D721Med (cell line): ENCODE data around the gene RPL11.
"Not testable (repeated sequence)": the region's sequence is repeated elsewhere in the genome, so short reads cannot be mapped to it uniquely, and the experiment has no call there.

Source experiments
- DNase-seq: peaks from one replicate; pipeline ENCODE4 v3.0.0; 2011; ENCODE audit warnings: low spot score; ENCODE audit not compliant: insufficient read length
- FAIRE-seq: peaks from 2 replicates; lab custom pipeline; 2011; peaks lifted over from hg19 to GRCh38; lab: Jason Lieb, UNC
- CTCF ChIP-seq: IDR thresholded peaks from 2 replicates; pipeline ENCODE4 v1.5.1; 2012; ENCODE audit warnings: mild to moderate bottlenecking, control low read depth; ENCODE audit not compliant: insufficient read depth; ENCODE audit errors: missing control alignments

Gene RPL11

DNA sequence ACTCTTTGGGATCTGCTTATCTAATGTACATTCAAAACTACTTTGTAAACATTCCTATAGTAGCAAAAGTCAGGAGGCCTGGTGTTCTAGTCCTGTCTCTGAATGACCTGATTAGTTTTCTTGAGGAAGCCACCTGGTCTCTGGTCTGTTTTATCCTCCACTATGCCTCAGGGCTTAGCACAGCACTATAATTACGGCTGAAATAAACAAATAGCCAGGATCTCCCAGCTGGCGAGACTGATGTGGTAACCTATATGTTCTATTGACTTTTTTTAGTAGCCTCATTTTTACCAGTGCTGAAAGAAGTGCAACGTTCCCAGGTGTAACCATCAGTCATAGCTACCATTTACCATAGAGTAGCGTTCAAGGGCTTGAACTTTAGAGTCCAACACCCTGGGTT, 24.2 kb upstream of the RPL11 start:
- FAIRE-seq, result no peak
- TF ChIP-seq CTCF, result no peak
- no peak for DNase-seq

DNA sequence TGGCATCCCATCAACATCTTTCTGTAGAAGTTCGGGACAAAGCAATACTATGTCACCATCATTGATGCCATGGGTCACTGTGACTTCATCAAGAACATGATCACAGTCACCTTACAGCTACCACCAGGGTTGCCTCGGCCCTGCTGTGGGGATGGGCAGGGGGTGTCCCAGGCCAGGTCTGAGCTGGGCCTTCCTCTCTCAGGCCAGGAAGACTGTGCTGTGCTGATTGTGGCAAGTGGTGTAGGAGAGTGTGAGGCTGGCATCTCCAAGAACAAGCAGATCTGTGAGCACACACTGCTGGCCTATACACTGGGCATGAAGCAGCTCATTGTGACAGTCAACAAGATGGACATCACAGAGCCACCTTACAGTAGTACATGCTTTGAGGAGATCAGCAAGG, 20.9 kb upstream of the RPL11 start:
- DNase-seq (no peak), FAIRE-seq (no peak)
- no peak for TF ChIP-seq CTCF

- DNase-seq (no peak), FAIRE-seq (no peak)
- no peak for TF ChIP-seq CTCF
Observed at GRCh38 chr1:23673086-23673813, 18.4 kb upstream of the RPL11 start.

- DNase-seq (no peak), FAIRE-seq (no peak)
- TF ChIP-seq CTCF, result no peak
Observed at GRCh38 chr1:23679815-23680214, 11.8 kb upstream of the RPL11 start.

DNA sequence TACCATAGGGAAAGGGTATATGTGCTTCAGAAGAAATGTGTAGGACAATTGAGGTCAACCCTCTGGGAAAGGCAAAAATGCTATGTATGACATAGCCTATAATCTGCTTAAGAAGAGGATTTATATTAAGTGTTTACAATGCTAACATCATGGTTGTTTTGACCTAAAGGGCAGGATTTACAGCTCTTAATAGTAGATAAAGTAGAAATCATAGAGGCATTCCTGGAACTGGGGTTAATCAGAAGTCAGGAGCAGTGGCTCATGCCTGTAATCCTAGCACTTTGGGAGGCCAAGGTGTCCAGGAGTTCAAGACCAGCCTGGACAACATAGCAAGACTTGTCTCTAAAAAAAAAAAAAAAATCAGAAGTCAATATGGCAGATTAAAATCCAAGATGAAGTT, 8.7 kb upstream of the RPL11 start:
- no peak for FAIRE-seq
- TF ChIP-seq CTCF, result no peak

DNA sequence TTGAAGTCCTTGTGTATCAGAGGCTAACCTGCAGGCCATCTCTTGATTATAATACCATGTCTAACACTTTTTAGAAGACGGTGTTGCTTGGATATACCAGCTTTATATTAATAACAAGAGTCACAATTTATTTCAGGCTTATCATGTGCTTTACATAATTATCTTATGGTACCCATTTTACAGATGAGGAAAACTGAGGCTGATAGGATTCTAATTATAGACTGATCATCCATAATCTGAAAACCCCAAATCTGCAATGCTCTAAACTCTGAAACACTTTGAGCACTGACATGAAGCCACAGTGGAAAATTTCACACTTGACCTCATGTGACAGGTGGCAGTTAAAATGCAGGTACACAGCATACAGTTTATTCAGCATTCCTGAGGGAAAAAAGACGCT, 7.2 kb upstream of the RPL11 start:
- no peak for TF ChIP-seq CTCF
- DNase-seq (no peak), FAIRE-seq (no peak)

More for the DNA sequence above, 8.7 kb upstream of the RPL11 start:
- DNase-seq, result no peak

DNA sequence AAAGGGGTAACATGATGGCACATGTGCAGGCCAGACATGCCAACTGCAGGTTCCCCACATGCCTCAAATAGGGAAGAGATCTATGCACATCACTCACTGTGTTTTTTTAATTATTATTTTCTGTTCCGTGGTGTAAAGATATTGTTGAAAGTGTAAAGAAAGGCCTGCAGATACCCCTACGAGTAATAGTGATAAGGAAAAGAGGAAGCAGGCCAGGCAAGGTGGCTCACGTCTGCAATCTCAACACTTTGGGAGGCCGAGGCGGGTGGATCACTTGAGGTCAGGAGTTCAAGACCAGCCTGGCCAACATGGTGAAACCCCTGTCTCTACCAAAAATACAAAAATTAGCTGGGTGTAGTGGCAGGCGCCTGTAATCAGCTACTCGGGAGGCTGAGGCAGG, 6.4 kb upstream of the RPL11 start:
- FAIRE-seq, DNase-seq: not testable (repeated sequence)

GRCh38 chr1:23687680-23688079, 3.9 kb upstream of the RPL11 start:
- DNase-seq, FAIRE-seq: not testable (repeated sequence)

GRCh38 chr1:23688281-23688680, 3.3 kb upstream of the RPL11 start:
- DNase-seq, FAIRE-seq: not testable (repeated sequence)
